ENCODE data around the gene MADD. TPM values are rescaled to one million over a fixed set of nuclear protein-coding genes. Genes with fewer than 3 reads are reported as not detected.

The MADD gene
- total RNA-seq, 4 donors from 2014 or later: 29.0 to 49.7 (median 38.1) TPM

- TF ChIP-seq POLR2A (IDR thresholded peaks at IDR 0.05) (no peak), CTCF (IDR thresholded peaks at IDR 0.05) (no peak)
- no peak for DNase-seq
- intact Hi-C loops (cut with DNase I): no loop called here
- H3K4me1 ChIP-seq: peaks cover 0 to under 1% of the 10 kb centered on the region in 2 donors
- peaks cover 50 to 56% of the 10 kb centered on the region in 2 donors for H3K36me3 ChIP-seq
- H3K4me3 ChIP-seq (replicated peaks in 1 of 3): no peak overlapping the region
- H3K27ac ChIP-seq: no peak overlapping the region
- H3K27me3 ChIP-seq: no peaks in the 10 kb centered on the region
- 94 to 95% methylated on average over 10 of the region's 10 CpGs for WGBS, 2 donors
- H3K9me3 ChIP-seq: no peaks in the 10 kb centered on the region
These were observed 30.1 kb upstream of the MADD start for GRCh38 chr11:47239852-47240251.

DNA sequence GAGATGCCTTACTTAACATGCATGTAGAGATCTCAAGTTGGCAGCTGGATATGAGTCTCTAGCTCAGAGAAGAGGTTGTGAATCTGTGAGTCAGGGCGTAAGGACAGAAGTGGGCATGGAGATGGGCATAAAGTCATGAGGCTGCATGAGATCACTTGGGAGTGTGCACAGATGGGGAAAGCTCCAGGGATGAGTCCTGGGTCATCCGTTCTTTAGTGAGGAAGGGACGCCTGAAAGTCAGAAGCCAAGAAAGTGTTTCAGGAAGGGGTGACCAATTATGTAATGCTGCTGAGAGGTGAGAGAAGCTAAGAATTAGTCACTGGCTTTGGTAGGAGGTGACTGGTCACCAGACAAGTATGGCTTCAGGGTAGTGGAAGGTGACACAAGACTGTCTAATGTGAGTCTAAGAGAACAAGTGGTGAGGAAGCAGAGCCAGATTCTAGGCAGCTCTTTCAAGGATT lies 28.1 kb upstream of the MADD start:
- DNase-seq: no peak
- Histone ChIP-seq H3K4me3 (replicated peaks in 1 of 3) (no peak overlapping the region), H3K27me3 (no peaks in the 10 kb centered on the region), H3K4me1 (no peaks in the 10 kb centered on the region), H3K36me3 (peaks cover 58 to 64% of the 10 kb centered on the region in 2 donors), H3K27ac (no peak overlapping the region), H3K9me3 (no peaks in the 10 kb centered on the region)
- 87 to 91% methylated on average over 3 of the region's 3 CpGs for WGBS, 2 donors
- TF ChIP-seq POLR2A (IDR thresholded peaks at IDR 0.05) (no peak), CTCF (IDR thresholded peaks at IDR 0.05) (no peak)
- intact Hi-C loops (cut with DNase I): no loop called here

- TF ChIP-seq CTCF (IDR thresholded peaks at IDR 0.05): no peak
- TF ChIP-seq POLR2A (IDR thresholded peaks at IDR 0.05): no peak
- no peak for DNase-seq
- Histone ChIP-seq H3K4me1 (peaks cover 5 to 7% of the 10 kb centered on the region in 2 donors), H3K9me3 (no peaks in the 10 kb centered on the region), H3K27me3 (no peaks in the 10 kb centered on the region), H3K4me3 (replicated peaks in 1 of 3) (no peak overlapping the region), H3K36me3 (peaks cover 58 to 64% of the 10 kb centered on the region in 2 donors), H3K27ac (no peak overlapping the region)
- intact Hi-C loops (cut with DNase I): no loop called here
- 93 to 94% methylated on average over 8 to 21 of the region's 21 CpGs for WGBS, 2 donors
These were observed 27.2 kb upstream of the MADD start for GRCh38 chr11:47242596-47243192.

DNA sequence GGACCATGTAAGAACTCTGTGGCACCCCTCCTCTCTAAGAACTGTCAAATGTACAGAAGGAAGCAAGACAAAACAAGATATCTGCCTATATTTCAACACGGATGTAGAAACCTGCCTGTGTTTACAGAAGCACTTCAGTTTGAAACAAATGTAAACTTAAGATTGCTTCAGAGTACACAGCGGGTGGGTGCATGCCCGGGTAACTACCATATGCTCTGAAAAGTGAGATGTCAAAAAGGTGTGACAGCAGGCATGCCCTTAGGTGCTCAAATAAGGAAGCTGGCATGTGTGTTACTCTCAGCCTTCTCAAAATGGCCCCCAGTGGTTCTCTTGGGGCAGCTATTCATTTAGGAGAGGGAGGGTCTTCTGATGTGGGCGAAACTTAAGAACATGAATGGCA lies 26.5 kb upstream of the MADD start:
- 88 to 89% methylated on average over 4 of the region's 4 CpGs for WGBS, 2 donors
- no peak for DNase-seq
- H3K9me3 ChIP-seq: no peaks in the 10 kb centered on the region
- no peaks in the 10 kb centered on the region for H3K27me3 ChIP-seq
- H3K4me1 ChIP-seq: peaks cover 10 to 11% of the 10 kb centered on the region in 2 donors
- H3K4me3 ChIP-seq (replicated peaks in 1 of 3): no peak overlapping the region
- intact Hi-C loops (cut with DNase I): no loop called here
- peaks cover 58 to 64% of the 10 kb centered on the region in 2 donors for H3K36me3 ChIP-seq
- H3K27ac ChIP-seq: no peak overlapping the region
- no peak for TF ChIP-seq CTCF (IDR thresholded peaks at IDR 0.05)

- H3K36me3 ChIP-seq: peaks cover 49 to 55% of the 10 kb centered on the region in 2 donors
- H3K27me3 ChIP-seq: no peaks in the 10 kb centered on the region
- TF ChIP-seq CTCF (IDR thresholded peaks at IDR 0.05): no peak
- TF ChIP-seq POLR2A (IDR thresholded peaks at IDR 0.05): no peak
- H3K9me3 ChIP-seq: no peaks in the 10 kb centered on the region
- DNase-seq: no peak
- H3K27ac ChIP-seq: no peak overlapping the region
- intact Hi-C loops (cut with DNase I): loop anchor here (5.0 kb wide), 1 partner anchor 62 kb away; no protein-coding TSS in a partner anchor
- H3K4me1 ChIP-seq: peaks cover 14 to 18% of the 10 kb centered on the region in 2 donors
- 92% methylated on average over 23 of the region's 23 CpGs for WGBS, 2 donors
- H3K4me3 ChIP-seq (replicated peaks in 1 of 3): no peak overlapping the region
These were observed 25.2 kb upstream of the MADD start for GRCh38 chr11:47244448-47245350.

All from thyroid gland (tissue), 4 donors.